ENCODE measurements around the gene TRIP13. TPM values are rescaled to one million over a fixed set of nuclear protein-coding genes. Genes with fewer than 3 reads are reported as not detected.

TRIP13 gene
- total RNA-seq, 1 experiment from 2014 or later = 21.4 TPM

DNA sequence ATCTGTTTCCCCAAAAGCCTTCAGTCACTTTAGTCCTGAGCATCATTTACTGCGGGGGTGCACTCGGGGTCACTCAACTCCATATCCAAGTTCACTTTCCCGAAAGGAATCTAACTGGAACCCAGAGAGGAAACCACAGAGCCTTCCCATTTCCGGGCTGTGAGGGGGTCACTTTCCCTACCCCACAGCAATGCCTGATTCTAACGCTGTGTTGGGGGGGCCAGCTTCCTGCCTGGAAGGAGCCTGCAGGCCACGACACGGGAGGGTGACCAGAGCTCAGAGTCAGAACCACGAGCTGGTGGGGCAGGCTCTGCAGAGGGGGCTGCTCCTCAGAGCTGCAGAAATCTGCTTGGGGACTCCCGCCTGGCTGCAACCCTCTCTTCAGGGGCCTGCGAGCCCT lies 20.4 kb upstream of the TRIP13 start:
- no peak for DNase-seq (ENCODE audit: unreplicated experiment)
- POLR2A ChIA-PET = no interaction called here
- CTCF ChIA-PET = interaction anchor here (0.6 to 0.7 kb wide), 2 partner anchors 11 to 226 kb away, joined by 3 read pairs; no protein-coding TSS in a partner anchor
- Mint-ChIP-seq H3K27ac (ENCODE audit: low read depth, unreplicated experiment) (no peak overlapping the region), H3K36me3 (ENCODE audit: insufficient read depth, unreplicated experiment) (peaks cover 80% of the 10 kb centered on the region), H3K4me3 (ENCODE audit: unreplicated experiment) (no peak overlapping the region), H3K27me3 (ENCODE audit: insufficient read depth, unreplicated experiment) (no peaks in the 10 kb centered on the region), H3K9me3 (ENCODE audit: unreplicated experiment) (no peaks in the 10 kb centered on the region), H3K4me1 (ENCODE audit: insufficient read depth, unreplicated experiment) (no peaks in the 10 kb centered on the region)
- TF ChIP-seq, protein P1, sequence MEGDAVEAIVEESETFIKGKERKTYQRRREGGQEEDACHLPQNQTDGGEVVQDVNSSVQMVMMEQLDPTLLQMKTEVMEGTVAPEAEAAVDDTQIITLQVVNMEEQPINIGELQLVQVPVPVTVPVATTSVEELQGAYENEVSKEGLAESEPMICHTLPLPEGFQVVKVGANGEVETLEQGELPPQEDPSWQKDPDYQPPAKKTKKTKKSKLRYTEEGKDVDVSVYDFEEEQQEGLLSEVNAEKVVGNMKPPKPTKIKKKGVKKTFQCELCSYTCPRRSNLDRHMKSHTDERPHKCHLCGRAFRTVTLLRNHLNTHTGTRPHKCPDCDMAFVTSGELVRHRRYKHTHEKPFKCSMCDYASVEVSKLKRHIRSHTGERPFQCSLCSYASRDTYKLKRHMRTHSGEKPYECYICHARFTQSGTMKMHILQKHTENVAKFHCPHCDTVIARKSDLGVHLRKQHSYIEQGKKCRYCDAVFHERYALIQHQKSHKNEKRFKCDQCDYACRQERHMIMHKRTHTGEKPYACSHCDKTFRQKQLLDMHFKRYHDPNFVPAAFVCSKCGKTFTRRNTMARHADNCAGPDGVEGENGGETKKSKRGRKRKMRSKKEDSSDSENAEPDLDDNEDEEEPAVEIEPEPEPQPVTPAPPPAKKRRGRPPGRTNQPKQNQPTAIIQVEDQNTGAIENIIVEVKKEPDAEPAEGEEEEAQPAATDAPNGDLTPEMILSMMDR (IDR thresholded peaks at IDR 0.05; ENCODE audit: unreplicated experiment) = no peak
- intact Hi-C loops (cut with micrococcal nuclease) = no loop called here
- BruUV-seq (replicated peaks) = no TSS peak

DNA sequence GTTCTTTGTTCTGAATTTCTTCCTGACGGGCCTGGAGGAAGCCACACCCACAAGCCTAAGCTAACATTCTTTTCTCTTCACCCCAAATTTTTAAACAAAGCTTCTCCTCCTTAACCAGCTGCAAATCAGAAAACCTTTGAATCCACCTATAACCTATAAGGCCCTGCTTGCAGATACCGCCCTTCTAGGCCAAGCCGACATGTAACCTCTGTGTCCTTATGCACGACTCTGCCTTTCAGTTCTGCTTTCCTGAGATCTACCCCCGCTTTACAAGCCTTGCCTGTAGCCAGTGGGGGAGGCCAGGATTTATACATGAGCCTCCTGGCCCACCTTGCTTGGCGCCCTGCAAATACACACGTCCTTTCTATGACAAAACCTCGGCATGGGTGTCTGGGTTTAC lies 19.4 kb upstream of the TRIP13 start:
- POLR2A ChIA-PET = no interaction called here
- TF ChIP-seq, protein P1 (IDR thresholded peaks at IDR 0.05; ENCODE audit: unreplicated experiment) = no peak
- intact Hi-C loops (cut with micrococcal nuclease) = no loop called here
- CTCF ChIA-PET = no interaction called here
- no peaks in the 10 kb centered on the region for H3K27me3 Mint-ChIP-seq (ENCODE audit: insufficient read depth, unreplicated experiment)
- H3K9me3 Mint-ChIP-seq (ENCODE audit: unreplicated experiment) = no peaks in the 10 kb centered on the region
- no TSS peak for BruUV-seq (replicated peaks)
- H3K36me3 Mint-ChIP-seq (ENCODE audit: insufficient read depth, unreplicated experiment) = peaks cover 80% of the 10 kb centered on the region
- H3K27ac Mint-ChIP-seq (ENCODE audit: low read depth, unreplicated experiment) = no peak overlapping the region
- no peak overlapping the region for H3K4me3 Mint-ChIP-seq (ENCODE audit: unreplicated experiment)
- no peaks in the 10 kb centered on the region for H3K4me1 Mint-ChIP-seq (ENCODE audit: insufficient read depth, unreplicated experiment)
- DNase-seq (ENCODE audit: unreplicated experiment) = no peak

- TF ChIP-seq, protein P1 (IDR thresholded peaks at IDR 0.05; ENCODE audit: unreplicated experiment) = no peak
- peaks cover 67% of the 10 kb centered on the region for H3K36me3 Mint-ChIP-seq (ENCODE audit: insufficient read depth, unreplicated experiment)
- BruUV-seq (replicated peaks) = no TSS peak
- no peaks in the 10 kb centered on the region for H3K4me1 Mint-ChIP-seq (ENCODE audit: insufficient read depth, unreplicated experiment)
- POLR2A ChIA-PET = no interaction called here
- intact Hi-C loops (cut with micrococcal nuclease) = no loop called here
- CTCF ChIA-PET = interaction anchor here (0.6 to 0.9 kb wide), 3 partner anchors 191 to 441 kb away, joined by 3 to 4 read pairs (median 3); no protein-coding TSS in a partner anchor
- no peaks in the 10 kb centered on the region for H3K9me3 Mint-ChIP-seq (ENCODE audit: unreplicated experiment)
- no peak overlapping the region for H3K4me3 Mint-ChIP-seq (ENCODE audit: unreplicated experiment)
- no peak overlapping the region for H3K27ac Mint-ChIP-seq (ENCODE audit: low read depth, unreplicated experiment)
- no peaks in the 10 kb centered on the region for H3K27me3 Mint-ChIP-seq (ENCODE audit: insufficient read depth, unreplicated experiment)
- no peak for DNase-seq (ENCODE audit: unreplicated experiment)
These were observed 16.8 kb upstream of the TRIP13 start for GRCh38 chr5:875931-876330.

- ChIA-PET POLR2A (no interaction called here), CTCF (interaction anchor here (0.9 kb wide), 1 partner anchor 205 kb away, joined by 3 read pairs; no protein-coding TSS in a partner anchor)
- no TSS peak for BruUV-seq (replicated peaks)
- H3K36me3 Mint-ChIP-seq (ENCODE audit: insufficient read depth, unreplicated experiment) = peaks cover 67% of the 10 kb centered on the region
- no peak for DNase-seq (ENCODE audit: unreplicated experiment)
- H3K4me1 Mint-ChIP-seq (ENCODE audit: insufficient read depth, unreplicated experiment) = no peaks in the 10 kb centered on the region
- TF ChIP-seq, protein P1 (IDR thresholded peaks at IDR 0.05; ENCODE audit: unreplicated experiment) = no peak
- H3K4me3 Mint-ChIP-seq (ENCODE audit: unreplicated experiment) = no peak overlapping the region
- no peaks in the 10 kb centered on the region for H3K27me3 Mint-ChIP-seq (ENCODE audit: insufficient read depth, unreplicated experiment)
- intact Hi-C loops (cut with micrococcal nuclease) = no loop called here
- no peaks in the 10 kb centered on the region for H3K9me3 Mint-ChIP-seq (ENCODE audit: unreplicated experiment)
- no peak overlapping the region for H3K27ac Mint-ChIP-seq (ENCODE audit: low read depth, unreplicated experiment)
These were observed 16.0 kb upstream of the TRIP13 start for GRCh38 chr5:876398-877365.

Measured in MCF 10A (cell line).